CD4-positive, alpha-beta T cell (primary cell): Measurements from ENCODE around the gene SORT1. TPM values are rescaled to one million over a fixed set of nuclear protein-coding genes. Genes with fewer than 3 reads are reported as not detected.
A peak's percentile ranks its signal among the peaks of the same experiment; 100 is the strongest.
"Not testable (repeated sequence)": the region's sequence is repeated elsewhere in the genome, so short reads cannot be mapped to it uniquely, and the experiment has no call there.

ENCODE experiments used
- ATAC-seq: fragments of 200-7000 bp; cut with Tn5 transposase; one replicate; pipeline ENCODE4 v1.10.0; 2022; ENCODE audit warnings: mild to moderate bottlenecking; ENCODE audit not compliant: poor library complexity
- CTCF ChIA-PET: fragments of 350-600 bp; sonication (Branson Sonifier 250); formaldehyde crosslinking; loops from one replicate; lab custom pipeline; 2021; ENCODE audit warnings: antibody characterized with exemption, inconsistent platforms; lab: Charles Lee
- POLR2A ChIA-PET: fragments of 350-600 bp; sonication (Branson Sonifier 250); formaldehyde crosslinking; loops from one replicate; lab custom pipeline; 2021; ENCODE audit warnings: antibody characterized with exemption, inconsistent platforms; lab: Charles Lee
- DNase-seq, 14 experiments: peaks; one replicate each; pipeline ENCODE4 v3.0.0-alpha.2; 2013 to 2020; ENCODE audit warnings: mixed read lengths in 2 of 14
- H3K27ac ChIP-seq, 2 donors: one replicate each; pipeline versions ENCODE4 v1.5.1 to v1.7.0; 2013; ENCODE audit warnings: low read length in 2 of 2, low read depth in 1 of 2, mild to moderate bottlenecking in 1 of 2
- H3K27me3 ChIP-seq, 2 experiments: 1 replicate in 1 of 2; 2 replicates in 1 of 2; pipeline versions ENCODE4 v1.6.1 to v1.7.0; 2013; ENCODE audit warnings: low read length in 2 of 2, control low read depth in 1 of 2, mild to moderate bottlenecking in 1 of 2, moderate library complexity in 1 of 2; ENCODE audit not compliant: insufficient read depth in 2 of 2, control insufficient read depth in 1 of 2
- H3K36me3 ChIP-seq: one replicate; pipeline ENCODE4 v1.6.1; 2013; ENCODE audit warnings: low read length, control low read depth; ENCODE audit not compliant: insufficient read depth
- H3K4me1 ChIP-seq: one replicate; pipeline ENCODE4 v1.6.1; 2013; ENCODE audit warnings: low read length, control low read depth; ENCODE audit not compliant: insufficient read depth
- H3K4me3 ChIP-seq: one replicate; pipeline ENCODE4 v1.5.1; 2013; ENCODE audit warnings: mild to moderate bottlenecking, low read length, moderate library complexity
- H3K9me3 ChIP-seq, 2 experiments: 1 replicate in 1 of 2; 2 replicates in 1 of 2; pipeline versions ENCODE4 v1.6.1 to v1.7.0; 2013; ENCODE audit warnings: low read length in 2 of 2, mild to moderate bottlenecking in 2 of 2, control low read depth in 1 of 2, moderate library complexity in 1 of 2; ENCODE audit not compliant: control insufficient read depth in 1 of 2, insufficient read depth in 1 of 2
- H3K27ac Mint-ChIP-seq: one replicate; pipeline ENCODE4 v1.8.0; 2020; ENCODE audit warnings: mixed read lengths
- H3K27me3 Mint-ChIP-seq: one replicate; pipeline ENCODE4 v1.8.0; 2021; ENCODE audit warnings: mixed read lengths
- H3K36me3 Mint-ChIP-seq: one replicate; pipeline ENCODE4 v1.8.0; 2021; ENCODE audit warnings: low read depth, mixed read lengths
- H3K4me1 Mint-ChIP-seq: one replicate; pipeline ENCODE4 v1.8.0; 2021; ENCODE audit warnings: low read depth, mixed read lengths
- H3K4me3 Mint-ChIP-seq: one replicate; pipeline ENCODE4 v1.8.0; 2020; ENCODE audit warnings: mild to moderate bottlenecking, mixed read lengths
- H3K9me3 Mint-ChIP-seq: one replicate; pipeline ENCODE4 v1.8.0; 2020; ENCODE audit warnings: mixed read lengths
- CTCF ChIP-seq: fragments of 200-600 bp; IDR thresholded peaks from one replicate; pipeline ENCODE4 v1.8.0; 2022; ENCODE audit warnings: antibody characterized with exemption, mild to moderate bottlenecking
- intact Hi-C, 2 experiments: fragments of 100-400 bp; cut with DNase I in 1 of 2; cut with micrococcal nuclease in 1 of 2; formaldehyde crosslinking; loops; one replicate each; pipeline versions ENCODE4 v1.15.1 to v1.9.0; 2023 to 2025; cut with DNase I, micrococcal nuclease
- total RNA-seq, 174 experiments: library from RNA in 2 of 174; stranded (reverse) in 2 of 174; gene quantifications; one replicate each; pipeline ENCODE4 v1.2.3 and lab custom pipeline; 2021 to 2026

Gene SORT1
- total RNA-seq, 2 experiments from 2014 or later: 0.22 to 0.73 TPM

GRCh38 chr1:109396871-109397580 lies 692 bp downstream of the SORT1 start:
- peaks cover 54% of the 10 kb centered on the region for H3K27me3 Mint-ChIP-seq
- peaks cover 14% of the 10 kb centered on the region for H3K36me3 ChIP-seq
- ATAC-seq (peak; percentile 12), DNase-seq (peak in 3 of 14 experiments; percentile 3 to 23 (median 20))
- peaks cover 16% of the 10 kb centered on the region for H3K4me1 ChIP-seq
- H3K4me3 ChIP-seq: peak overlapping the region; percentile 24
- no peaks in the 10 kb centered on the region for H3K9me3 Mint-ChIP-seq
- no peak overlapping the region for H3K27ac ChIP-seq
- peaks cover 0 to 3% of the 10 kb centered on the region in 2 experiments for H3K9me3 ChIP-seq
- H3K4me3 Mint-ChIP-seq: peak overlapping the region; percentile 89
- H3K27ac Mint-ChIP-seq: no peak overlapping the region
- CTCF ChIA-PET: interaction anchor here (0.6 to 4.0 kb wide), 2 partner anchors 120 to 610 kb away, joined by 3 to 18 read pairs; no protein-coding TSS in a partner anchor
- peaks cover 15% of the 10 kb centered on the region for H3K36me3 Mint-ChIP-seq
- no peak for TF ChIP-seq CTCF
- H3K4me1 Mint-ChIP-seq: peaks cover 16% of the 10 kb centered on the region
- peaks cover 35 to 41% of the 10 kb centered on the region in 2 experiments for H3K27me3 ChIP-seq
- intact Hi-C loops: loop anchor here in 1 of 2 experiments (5.0 kb wide), 1 partner anchor 570 kb away; no protein-coding TSS in a partner anchor
- POLR2A ChIA-PET: interaction anchor here (1.0 to 1.4 kb wide), 5 partner anchors 11 to 133 kb away, joined by 3 to 4 read pairs (median 4); partner anchors contain the start of genes PSMA5 and PSRC1

GRCh38 chr1:109396513-109396839 lies 1.2 kb downstream of the SORT1 start:
- ChIA-PET CTCF (interaction anchor here (4.0 kb wide), 1 partner anchor 119 kb away, joined by 18 read pairs; no protein-coding TSS in a partner anchor), POLR2A (interaction anchor here (1.1 to 1.4 kb wide), 4 partner anchors 29 to 132 kb away, joined by 3 to 4 read pairs (median 4); partner anchors contain the start of genes PSMA5 and PSRC1)
- Mint-ChIP-seq H3K4me3 (peak overlapping the region; percentile 43), H3K9me3 (no peaks in the 10 kb centered on the region), H3K36me3 (peaks cover 11% of the 10 kb centered on the region), H3K4me1 (peaks cover 16% of the 10 kb centered on the region), H3K27ac (no peak overlapping the region), H3K27me3 (peaks cover 57% of the 10 kb centered on the region)
- no peak for TF ChIP-seq CTCF
- no peak for DNase-seq
- Histone ChIP-seq H3K4me1 (peaks cover 16% of the 10 kb centered on the region), H3K4me3 (peak overlapping the region; percentile 24), H3K9me3 (peaks cover 0 to 3% of the 10 kb centered on the region in 2 experiments), H3K27ac (no peak overlapping the region), H3K36me3 (peaks cover 8% of the 10 kb centered on the region), H3K27me3 (peaks cover 35 to 47% of the 10 kb centered on the region in 2 experiments)
- no peak for ATAC-seq
- intact Hi-C loops: loop anchor here in 1 of 2 experiments (5.0 kb wide), 1 partner anchor 569 kb away; no protein-coding TSS in a partner anchor

- Mint-ChIP-seq H3K4me1 (peaks cover 16% of the 10 kb centered on the region), H3K9me3 (no peaks in the 10 kb centered on the region), H3K36me3 (peaks cover 5% of the 10 kb centered on the region), H3K4me3 (no peak overlapping the region), H3K27ac (no peak overlapping the region), H3K27me3 (peaks cover 59% of the 10 kb centered on the region)
- H3K27ac ChIP-seq: no peak overlapping the region
- peaks cover 2% of the 10 kb centered on the region for H3K36me3 ChIP-seq
- CTCF ChIA-PET: interaction anchor here (0.7 to 4.0 kb wide), 2 partner anchors 119 to 136 kb away, joined by 3 to 18 read pairs; no protein-coding TSS in a partner anchor
- POLR2A ChIA-PET: interaction anchor here (1.1 to 1.4 kb wide), 4 partner anchors 30 to 132 kb away, joined by 3 to 4 read pairs (median 4); partner anchors contain the start of genes PSMA5 and PSRC1
- no peak overlapping the region for H3K4me3 ChIP-seq
- H3K27me3 ChIP-seq: peaks cover 35 to 47% of the 10 kb centered on the region in 2 experiments
- peaks cover 16% of the 10 kb centered on the region for H3K4me1 ChIP-seq
- DNase-seq: peak in 1 of 14 experiments; percentile 15
- TF ChIP-seq CTCF: no peak
- intact Hi-C loops: loop anchor here in 1 of 2 experiments (5.0 kb wide), 1 partner anchor 569 kb away; no protein-coding TSS in a partner anchor
- H3K9me3 ChIP-seq: peaks cover 0 to 3% of the 10 kb centered on the region in 2 experiments
- ATAC-seq: no peak
These were observed 1.9 kb downstream of the SORT1 start for GRCh38 chr1:109395602-109396512.

GRCh38 chr1:109395282-109395599 lies 2.5 kb downstream of the SORT1 start:
- H3K4me3 Mint-ChIP-seq, H3K27ac ChIP-seq, H3K36me3 ChIP-seq, H3K27ac Mint-ChIP-seq, POLR2A ChIA-PET, H3K36me3 Mint-ChIP-seq, DNase-seq, H3K9me3 Mint-ChIP-seq, H3K9me3 ChIP-seq, H3K4me3 ChIP-seq, ATAC-seq: not testable (repeated sequence)
- intact Hi-C loops: loop anchor here in 1 of 2 experiments (5.0 kb wide), 1 partner anchor 568 kb away; no protein-coding TSS in a partner anchor
- Mint-ChIP-seq H3K27me3 (peaks cover 64% of the 10 kb centered on the region), H3K4me1 (peaks cover 16% of the 10 kb centered on the region)
- Histone ChIP-seq H3K4me1 (peaks cover 16% of the 10 kb centered on the region), H3K27me3 (peaks cover 35 to 48% of the 10 kb centered on the region in 2 experiments)
- CTCF ChIA-PET: interaction anchor here (4.0 kb wide), 1 partner anchor 118 kb away, joined by 18 read pairs; no protein-coding TSS in a partner anchor
